H1 (cell line): ENCODE data around the gene HTR5A. TPM values are rescaled to one million over a fixed set of nuclear protein-coding genes. Genes with fewer than 3 reads are reported as not detected.

Source experiments
- CTCF ChIA-PET: fragments of 300-600 bp; sonication (Branson Sonifier 250); formaldehyde crosslinking; loops from one replicate; lab custom pipeline; 2021; ENCODE audit not compliant: partially characterized antibody; lab: Charles Lee
- POLR2A ChIA-PET: fragments of 300-600 bp; sonication (Branson Sonifier 250); formaldehyde crosslinking; loops from one replicate; lab custom pipeline; 2021; ENCODE audit warnings: inconsistent platforms; ENCODE audit not compliant: partially characterized antibody; lab: Charles Lee
- DNase-seq, 2 experiments: peaks; one replicate each; pipeline versions ENCODE4 v3.0.0 to v3.0.0-alpha.2; 2010 to 2022; ENCODE audit warnings: low spot score in 2 of 2, low read depth in 1 of 2, mixed read lengths in 1 of 2
- FAIRE-seq: peaks from 2 replicates; lab custom pipeline; 2011; peaks lifted over from hg19 to GRCh38; lab: Jason Lieb, UNC
- H2AFZ ChIP-seq: 2 replicates; pipeline ENCODE4 v1.8.1; 2012; ENCODE audit warnings: low read length, inconsistent platforms
- H2AK5ac ChIP-seq: 2 replicates; pipeline ENCODE4 v1.6.1; 2013; ENCODE audit warnings: low read depth, low read length
- H2BK120ac ChIP-seq: replicated peaks from 2 replicates; pipeline ENCODE3; 2013; ENCODE audit warnings: low read depth, low read length, inconsistent platforms
- H2BK12ac ChIP-seq: 2 replicates; pipeline ENCODE4 v1.6.1; 2013; ENCODE audit warnings: low read depth, low read length
- H2BK15ac ChIP-seq: 2 replicates; pipeline ENCODE4 v1.6.1; 2013; ENCODE audit warnings: low read length
- H2BK20ac ChIP-seq: 2 replicates; pipeline ENCODE4 v1.6.1; 2013; ENCODE audit warnings: low read length
- H2BK5ac ChIP-seq: 2 replicates; pipeline ENCODE4 v1.6.1; 2013; ENCODE audit warnings: low read depth, low read length
- H3K14ac ChIP-seq: 2 replicates; pipeline ENCODE4 v1.6.1; 2013; ENCODE audit warnings: inconsistent platforms; ENCODE audit not compliant: insufficient read length
- H3K18ac ChIP-seq: 2 replicates; pipeline ENCODE4 v1.6.1; 2013; ENCODE audit warnings: low read length; ENCODE audit errors: extremely low read depth
- H3K23ac ChIP-seq: 2 replicates; pipeline ENCODE4 v1.6.1; 2013; ENCODE audit warnings: inconsistent platforms; ENCODE audit not compliant: insufficient read length
- H3K23me2 ChIP-seq: 2 replicates; pipeline ENCODE4 v1.6.1; 2013; ENCODE audit warnings: low read depth, low read length
- H3K27ac ChIP-seq: 2 replicates; pipeline ENCODE4 v1.6.1; 2011; ENCODE audit warnings: low read depth, low read length, inconsistent platforms
- H3K27me3 ChIP-seq, 4 experiments: replicated peaks in 1 of 4; 1 replicate in 1 of 4; 2 replicates in 3 of 4; pipeline versions ENCODE4 v1.6.1 to v1.8.1; 2011 to 2013; ENCODE audit warnings: low read length in 3 of 4, mild to moderate bottlenecking in 3 of 4, inconsistent platforms in 2 of 4, mixed read lengths in 2 of 4, moderate library complexity in 1 of 4; ENCODE audit not compliant: control insufficient read depth in 3 of 4, insufficient read depth in 3 of 4; ENCODE audit errors: extremely low read depth in 1 of 4
- H3K36me3 ChIP-seq, 4 experiments: 2 replicates each; pipeline versions ENCODE4 v1.6.1 to v1.8.1; 2011 to 2013; ENCODE audit warnings: mild to moderate bottlenecking in 4 of 4, low read length in 3 of 4, moderate library complexity in 2 of 4, control low read depth in 1 of 4, inconsistent platforms in 1 of 4; ENCODE audit not compliant: insufficient read depth in 4 of 4, control insufficient read depth in 2 of 4
- H3K4ac ChIP-seq: replicated peaks from 2 replicates; pipeline ENCODE3; 2013; ENCODE audit warnings: low read length, low read depth, mixed read lengths, inconsistent platforms; ENCODE audit not compliant: insufficient read length
- H3K4me1 ChIP-seq, 4 experiments: replicated peaks in 1 of 4; 1 replicate in 1 of 4; 2 replicates in 3 of 4; pipeline versions ENCODE4 v1.6.1 to v1.8.1; 2011 to 2013; ENCODE audit warnings: low read length in 3 of 4, inconsistent platforms in 2 of 4, mixed read lengths in 1 of 4; ENCODE audit not compliant: insufficient read depth in 4 of 4, control insufficient read depth in 3 of 4
- H3K4me2 ChIP-seq, 2 experiments: 2 replicates each; pipeline versions ENCODE4 v1.6.1 to v1.8.1; 2011 to 2013; ENCODE audit warnings: low read depth in 2 of 2, low read length in 2 of 2, control low read depth in 1 of 2, inconsistent platforms in 1 of 2, mild to moderate bottlenecking in 1 of 2; ENCODE audit not compliant: insufficient read depth in 1 of 2
- H3K4me3 ChIP-seq, 4 experiments: fragments of 200-600, 300-600 bp in 1 of 4; sonication (generic), shearing (Covaris generic), sonication (Bioruptor Twin) in 1 of 4; 2 replicates each; pipeline versions ENCODE4 v1.5.1 to v1.8.1; 2011 to 2016; ENCODE audit warnings: low read length in 4 of 4, low read depth in 3 of 4, control low read depth in 2 of 4, inconsistent platforms in 2 of 4, mild to moderate bottlenecking in 2 of 4, mixed read lengths in 1 of 4, moderate library complexity in 1 of 4; ENCODE audit not compliant: insufficient read depth in 2 of 4; ENCODE audit errors: extremely low read depth in 1 of 4
- H3K56ac ChIP-seq: replicated peaks from 2 replicates; pipeline ENCODE3; 2013; ENCODE audit warnings: low read depth, mild to moderate bottlenecking, mixed read lengths, low read length, inconsistent platforms; ENCODE audit not compliant: insufficient read length
- H3K79me1 ChIP-seq: 2 replicates; pipeline ENCODE4 v1.6.1; 2013; ENCODE audit warnings: low read depth, low read length, control low read depth
- H3K79me2 ChIP-seq, 2 experiments: 2 replicates each; pipeline versions ENCODE4 v1.6.1 to v1.8.1; 2012 to 2013; ENCODE audit warnings: low read length in 2 of 2, mild to moderate bottlenecking in 2 of 2, inconsistent platforms in 1 of 2; ENCODE audit not compliant: insufficient read depth in 2 of 2, control insufficient read depth in 1 of 2
- H3K9ac ChIP-seq, 4 experiments: replicated peaks in 1 of 4; 1 replicate in 1 of 4; 2 replicates in 3 of 4; pipeline versions ENCODE4 v1.6.1 to v1.8.1; 2011 to 2013; ENCODE audit warnings: low read depth in 3 of 4, low read length in 3 of 4, control low read depth in 2 of 4, mild to moderate bottlenecking in 2 of 4, moderate library complexity in 2 of 4, inconsistent platforms in 1 of 4; ENCODE audit errors: extremely low read depth in 1 of 4
- H3K9me3 ChIP-seq, 2 experiments: 2 replicates each; pipeline versions ENCODE4 v1.6.1 to v1.8.1; 2012 to 2013; ENCODE audit warnings: mild to moderate bottlenecking in 2 of 2, moderate library complexity in 2 of 2, control low read depth in 1 of 2, inconsistent platforms in 1 of 2, low read depth in 1 of 2, low read length in 1 of 2, mixed read lengths in 1 of 2; ENCODE audit not compliant: insufficient read depth in 2 of 2
- H4K20me1 ChIP-seq, 2 experiments: replicated peaks in 1 of 2; 2 replicates each; pipeline versions ENCODE3 to v1.8.1; 2011 to 2013; ENCODE audit warnings: inconsistent platforms in 2 of 2, low read length in 2 of 2, mild to moderate bottlenecking in 1 of 2; ENCODE audit not compliant: insufficient read depth in 2 of 2, control insufficient read depth in 1 of 2
- H4K5ac ChIP-seq: 2 replicates; pipeline ENCODE4 v1.6.1; 2013; ENCODE audit warnings: low read length, low read depth, mixed read lengths, inconsistent platforms; ENCODE audit not compliant: insufficient read length
- H4K8ac ChIP-seq: 2 replicates; pipeline ENCODE4 v1.8.0; 2013; ENCODE audit warnings: mild to moderate bottlenecking, moderate library complexity, low read length, inconsistent platforms; ENCODE audit not compliant: insufficient read depth; ENCODE audit errors: extremely low read depth
- H4K91ac ChIP-seq: replicated peaks from 2 replicates; pipeline ENCODE3; 2013; ENCODE audit warnings: low read length, mixed read lengths, inconsistent platforms; ENCODE audit not compliant: insufficient read length
- BACH1 ChIP-seq: IDR thresholded peaks from 2 replicates; pipeline ENCODE4 v1.6.1; 2012; ENCODE audit warnings: low read length, improper control_type of control experiment
- BRCA1 ChIP-seq: IDR thresholded peaks from 2 replicates; pipeline ENCODE4 v1.6.1; 2012; ENCODE audit warnings: low read depth, low read length, improper control_type of control experiment
- CEBPB ChIP-seq: IDR thresholded peaks from 2 replicates; pipeline ENCODE4 v1.6.1; 2012; ENCODE audit warnings: low read depth, low read length
- CREB1 ChIP-seq: IDR thresholded peaks from 2 replicates; pipeline ENCODE4 v1.6.1; 2012; ENCODE audit warnings: inconsistent platforms
- CTBP2 ChIP-seq: IDR thresholded peaks from 2 replicates; pipeline ENCODE4 v1.7.0; 2011; ENCODE audit warnings: borderline replicate concordance, mild to moderate bottlenecking, moderate library complexity, mixed read lengths, low read length; ENCODE audit not compliant: insufficient read depth, insufficient read length
- EZH2 ChIP-seq: fragments of 200-600 bp; sonication (generic); IDR thresholded peaks from 2 replicates; pipeline ENCODE4 v1.7.1; 2012; ENCODE audit warnings: low read depth, mild to moderate bottlenecking, moderate library complexity, low read length, inconsistent platforms; ENCODE audit not compliant: severe bottlenecking
- HDAC2 ChIP-seq, 2 experiments: fragments of 300-600 bp in 1 of 2; sonication (generic) in 1 of 2; IDR thresholded peaks; 2 replicates each; pipeline ENCODE4 v1.6.1; 2011 to 2012; ENCODE audit warnings: low read depth in 2 of 2, low read length in 2 of 2, mild to moderate bottlenecking in 2 of 2, moderate library complexity in 2 of 2, borderline replicate concordance in 1 of 2, inconsistent platforms in 1 of 2
- KDM4A ChIP-seq: IDR thresholded peaks from one replicate; pipeline ENCODE4 v1.7.1; 2012; ENCODE audit warnings: low read depth, mild to moderate bottlenecking, moderate library complexity, low read length, inconsistent platforms; ENCODE audit not compliant: severe bottlenecking
- RBBP5 ChIP-seq: IDR thresholded peaks from 2 replicates; pipeline ENCODE4 v1.7.1; 2012; ENCODE audit warnings: low read depth, mild to moderate bottlenecking, inconsistent platforms, low read length, moderate library complexity, borderline replicate concordance
- RFX5 ChIP-seq: IDR thresholded peaks from 2 replicates; pipeline ENCODE4 v1.6.1; 2011; ENCODE audit warnings: low read depth, low read length, improper control_type of control experiment, borderline replicate concordance
- TAF1 ChIP-seq: IDR thresholded peaks from 2 replicates; pipeline ENCODE4 v1.6.1; 2011; ENCODE audit warnings: mild to moderate bottlenecking, low read depth, low read length
- ZNF274 ChIP-seq: IDR thresholded peaks from 2 replicates; pipeline ENCODE4 v1.7.0; 2012; ENCODE audit warnings: low read length, borderline replicate concordance; ENCODE audit errors: extremely low read depth
- WGBS, 2 experiments: shearing (Covaris generic) in 1 of 2; methylation state at CpG; one replicate each; pipeline versions ENCODE4 v1.1.6 to v1.1.7; 2013 to 2015; ENCODE audit warnings: low lambda C conversion rate in 2 of 2, mixed read lengths in 2 of 2, inconsistent platforms in 1 of 2, low coverage in 1 of 2, missing lambda C conversion rate in 1 of 2; ENCODE audit not compliant: insufficient replicate concordance in 2 of 2, insufficient coverage in 1 of 2, insufficient read length in 1 of 2; ENCODE audit errors: extremely low coverage in 1 of 2, missing lambda C conversion rate in 1 of 2; 5-methylcytosine and 5-hydroxymethylcytosine counted together
- polyA plus RNA-seq, 7 experiments: library from polyadenylated mRNA; depleted of rRNA in 3 of 7; stranded (reverse) in 5 of 7; unstranded in 2 of 7; fragments of >200 nt in 5 of 7; fragments of 200-250 nt in 2 of 7; gene quantifications; 1 replicate in 5 of 7; 2 replicates in 1 of 7; 4 replicates in 1 of 7; pipeline versions ENCODE4 v1.2.1 to v1.2.3, GENCODE V29; 2011 to 2013; ENCODE audit warnings: missing spikeins in 2 of 7, mixed read lengths in 2 of 7
- total RNA-seq: library from RNA; stranded (reverse); fragmentation: NEBNext Ultra II Directional; extraction: Animal tissue kit (Norgen Biotek cat#: 25700); gene quantifications from 2 replicates; pipeline ENCODE4 v1.2.1, GENCODE V29; 2021
- TF ChIP-seq, protein P1 (sequence below): IDR thresholded peaks from 2 replicates; pipeline ENCODE4 v1.6.1; 2011; ENCODE audit warnings: low read length, improper control_type of control experiment

HTR5A gene
- total and polyA plus RNA-seq, 2 of the 8 experiments (the other 6 are each of a cell fraction or from before 2014, with no cell fraction given) = 0.02 TPM; not detected in 1

GRCh38 chr7:155122831-155123230 lies 52.7 kb downstream of the HTR5A start:
- no peak overlapping the region for H2BK5ac ChIP-seq
- no peak overlapping the region for H3K23ac ChIP-seq
- peaks cover 0 to 3% (median 0%) of the 10 kb centered on the region in 4 experiments; a peak in 1 of 7 replicates for H3K4me1 ChIP-seq
- H3K14ac ChIP-seq = no peak overlapping the region
- H3K27me3 ChIP-seq = no peaks in the 10 kb centered on the region
- no peak overlapping the region for H2BK120ac ChIP-seq
- H3K4me3 ChIP-seq = no peak overlapping the region
- H4K5ac ChIP-seq = no peak overlapping the region
- H3K9me3 ChIP-seq = peaks cover 3 to 4% of the 10 kb centered on the region in 2 experiments; a peak in 2 of 4 replicates
- H3K18ac ChIP-seq = no peak overlapping the region
- H3K36me3 ChIP-seq = no peaks in the 10 kb centered on the region
- FAIRE-seq (no peak), DNase-seq (no peak)
- H2BK20ac ChIP-seq = no peak overlapping the region
- H4K20me1 ChIP-seq = no peaks in the 10 kb centered on the region
- ChIA-PET CTCF (interaction anchor here (0.6 to 0.9 kb wide), 2 partner anchors 102 to 169 kb away, joined by 3 read pairs; no protein-coding TSS in a partner anchor), POLR2A (no interaction called here)
- H3K9ac ChIP-seq = no peak overlapping the region
- no peak overlapping the region for H2BK12ac ChIP-seq
- H3K27ac ChIP-seq = no peak overlapping the region
- no peaks in the 10 kb centered on the region for H3K79me2 ChIP-seq
- no peak overlapping the region for H3K56ac ChIP-seq
- no peak overlapping the region for H4K8ac ChIP-seq
- H3K23me2 ChIP-seq = no peaks in the 10 kb centered on the region
- no peak overlapping the region for H4K91ac ChIP-seq
- H3K4me2 ChIP-seq = no peak overlapping the region
- no peak overlapping the region for H2AK5ac ChIP-seq
- no peak overlapping the region for H2BK15ac ChIP-seq
- H3K4ac ChIP-seq = no peak overlapping the region
- 70% methylated on average over 5 of the region's 5 CpGs; no CpG with 5 or more reads in 1 of the 2 experiments for WGBS, 2 experiments
- no peaks in the 10 kb centered on the region for H3K79me1 ChIP-seq
- H2AFZ ChIP-seq = no peak overlapping the region
- TF ChIP-seq CTBP2 (no peak), RBBP5 (no peak), BACH1 (no peak), EZH2 (no peak), HDAC2 (IDR thresholded peaks at IDR 0.05; ENCODE audit: borderline replicate concordance in 1 of 2, low read depth in 2 of 2, low read length in 2 of 2) (no peak), RFX5 (no peak), CREB1 (no peak), BRCA1 (no peak), KDM4A (no peak), TAF1 (no peak), CEBPB (no peak), ZNF274 (no peak)
- TF ChIP-seq, protein P1, sequence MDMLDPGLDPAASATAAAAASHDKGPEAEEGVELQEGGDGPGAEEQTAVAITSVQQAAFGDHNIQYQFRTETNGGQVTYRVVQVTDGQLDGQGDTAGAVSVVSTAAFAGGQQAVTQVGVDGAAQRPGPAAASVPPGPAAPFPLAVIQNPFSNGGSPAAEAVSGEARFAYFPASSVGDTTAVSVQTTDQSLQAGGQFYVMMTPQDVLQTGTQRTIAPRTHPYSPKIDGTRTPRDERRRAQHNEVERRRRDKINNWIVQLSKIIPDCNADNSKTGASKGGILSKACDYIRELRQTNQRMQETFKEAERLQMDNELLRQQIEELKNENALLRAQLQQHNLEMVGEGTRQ = no peak
